ENCODE data around the gene PDXK.

The PDXK gene

DNA sequence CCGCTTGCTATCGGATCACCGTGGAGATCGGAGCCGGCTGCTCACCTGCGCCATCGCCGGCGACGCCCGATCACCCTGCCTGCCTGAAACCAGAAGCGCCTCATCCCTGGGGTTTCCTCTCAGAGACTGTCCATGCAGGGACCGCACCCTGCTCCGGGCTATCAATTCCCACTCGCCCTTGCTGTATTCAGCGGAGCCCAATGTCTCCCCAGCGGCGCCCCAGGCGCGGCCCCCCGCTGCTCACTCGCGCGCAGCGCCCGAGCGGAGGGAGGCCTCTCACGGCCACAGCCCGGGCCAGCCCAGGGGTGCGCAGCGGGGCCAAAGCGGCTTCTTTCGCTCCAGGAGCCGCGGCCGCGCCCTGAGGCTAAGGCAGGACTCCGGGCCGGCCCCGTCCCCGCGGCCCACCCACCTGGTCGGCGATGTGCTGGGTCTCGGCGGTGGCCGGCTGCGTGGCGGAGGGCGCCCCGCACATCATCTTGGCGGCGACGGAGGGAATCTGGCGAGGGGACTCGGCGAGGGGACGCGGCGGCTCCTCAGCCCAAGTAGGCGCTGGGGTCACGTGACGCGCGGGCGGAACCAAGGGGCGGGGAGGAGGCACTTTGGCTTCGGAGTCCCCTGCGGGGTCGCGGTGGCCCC, 57.0 kb downstream of the PDXK start, which contains the start of gene CSTB:
Gene CSTB (minus strand): TSS at position 514 of the 636 bp plus-strand sequence. CDS start 39 bp downstream, at position 475.
- peak; percentile 69 for FAIRE-seq
- DNase-seq (ENCODE audit: extremely low spot score, insufficient read length, low read depth) = peak; percentile 69

DNA sequence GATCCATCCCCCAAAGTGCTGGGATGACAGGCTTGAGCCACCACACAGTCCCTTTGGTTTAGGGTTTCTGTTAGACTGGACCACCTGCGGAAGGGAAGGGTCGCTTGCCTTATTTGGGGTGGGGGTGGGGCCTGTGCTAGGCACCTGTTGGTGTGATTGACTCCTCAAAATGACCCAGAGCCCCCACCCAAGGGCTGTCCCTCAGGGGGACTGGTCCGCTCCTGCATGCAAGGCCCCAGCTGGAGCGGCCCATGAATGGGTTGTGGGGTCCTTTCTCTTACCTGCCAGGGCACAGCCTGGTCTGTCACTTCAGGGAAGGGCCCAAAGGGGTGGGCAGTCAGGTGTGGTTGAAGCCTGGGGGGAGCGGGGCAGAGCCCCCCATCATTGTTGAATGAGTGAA, 59.0 kb downstream of the PDXK start:
- DNase-seq (ENCODE audit: extremely low spot score, insufficient read length, low read depth) (no peak), FAIRE-seq (no peak)

DNA sequence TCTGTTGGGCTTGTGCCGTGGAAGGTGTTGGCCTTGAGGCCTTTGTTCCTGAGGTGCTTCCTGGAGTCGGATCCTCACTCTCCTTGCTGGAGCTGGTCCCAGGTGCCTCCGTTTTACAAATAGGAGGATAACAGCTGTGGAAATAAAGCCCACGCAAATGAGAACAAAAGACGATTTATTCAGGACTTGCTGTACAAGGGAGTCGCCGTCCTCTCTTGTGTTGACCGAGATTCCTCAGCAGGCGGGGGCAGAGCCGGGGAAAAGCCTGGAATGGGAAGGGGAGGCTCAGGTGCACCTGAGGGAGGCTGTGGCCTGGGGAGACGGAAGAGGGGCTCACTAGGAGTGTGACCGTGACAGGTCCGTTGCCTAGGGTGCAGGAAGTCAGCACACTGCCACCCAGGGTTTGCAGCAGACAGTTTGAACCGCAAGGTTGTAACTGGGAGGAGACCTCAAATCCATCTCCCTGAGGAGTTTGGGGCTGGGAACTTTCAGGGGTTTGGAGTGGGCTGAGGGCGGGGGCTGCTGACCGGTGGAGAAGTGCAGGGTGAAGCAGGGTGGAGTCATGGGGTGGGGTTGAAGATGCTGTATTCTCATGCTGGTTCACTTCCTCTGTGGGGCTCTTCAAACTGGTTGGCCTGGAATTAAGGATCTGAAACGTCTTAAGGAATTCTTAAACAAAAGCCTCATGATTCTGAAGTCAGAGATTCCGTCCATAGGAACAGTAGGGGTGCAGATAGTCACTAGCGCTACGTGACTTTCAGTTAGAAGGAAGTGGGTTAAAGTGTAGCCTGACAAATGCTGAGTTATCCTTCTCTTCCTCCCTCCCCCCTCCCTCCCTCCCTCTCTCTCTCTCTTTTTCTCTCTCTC, 59.8 kb downstream of the PDXK start:
- DNase-seq (ENCODE audit: extremely low spot score, insufficient read length, low read depth) = no peak
- FAIRE-seq = peak; percentile 38

DNA sequence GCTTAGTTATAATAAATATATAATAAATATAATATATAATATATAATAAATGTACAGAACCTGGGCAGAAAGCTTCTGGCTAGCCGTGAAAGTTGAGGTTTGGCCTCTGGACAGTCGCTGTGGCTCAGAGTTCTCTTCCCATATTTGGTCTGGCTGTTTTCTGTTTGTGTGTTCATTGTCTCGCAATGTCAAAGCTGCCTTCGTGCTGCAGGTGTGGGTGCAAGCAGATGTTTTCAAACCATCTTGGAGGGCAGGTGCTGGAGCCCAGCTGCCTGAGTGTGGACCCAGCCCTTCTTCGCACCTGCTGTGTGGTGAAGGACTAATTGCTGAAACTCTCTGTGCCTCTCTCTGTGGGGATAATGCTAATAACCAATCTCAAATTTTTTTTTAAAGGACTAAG, 60.7 kb downstream of the PDXK start:
- no peak for DNase-seq (ENCODE audit: extremely low spot score, insufficient read length, low read depth)

DNA sequence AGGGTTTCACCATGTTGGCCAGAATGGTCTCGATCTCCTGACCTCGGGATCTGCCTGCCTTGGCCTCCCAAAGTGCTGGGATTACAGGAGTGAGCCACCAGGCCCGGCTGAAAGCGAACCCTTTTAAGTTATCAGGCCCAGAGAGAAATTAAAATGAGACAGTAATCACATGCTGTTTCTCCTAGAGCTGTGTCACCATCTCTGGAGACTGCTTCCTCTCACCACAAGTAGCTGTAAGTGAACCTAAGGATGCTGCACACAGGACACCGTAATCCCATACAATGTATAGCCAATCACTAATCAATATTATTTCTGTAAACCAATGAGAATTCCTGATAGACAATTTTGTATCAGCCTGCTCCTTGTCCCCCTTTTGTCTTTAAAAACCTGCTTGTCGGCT, 62.9 kb downstream of the PDXK start:
- FAIRE-seq (no peak), DNase-seq (ENCODE audit: extremely low spot score, insufficient read length, low read depth) (no peak)

More for the DNA sequence above, 60.7 kb downstream of the PDXK start:
- FAIRE-seq = no peak

DNA sequence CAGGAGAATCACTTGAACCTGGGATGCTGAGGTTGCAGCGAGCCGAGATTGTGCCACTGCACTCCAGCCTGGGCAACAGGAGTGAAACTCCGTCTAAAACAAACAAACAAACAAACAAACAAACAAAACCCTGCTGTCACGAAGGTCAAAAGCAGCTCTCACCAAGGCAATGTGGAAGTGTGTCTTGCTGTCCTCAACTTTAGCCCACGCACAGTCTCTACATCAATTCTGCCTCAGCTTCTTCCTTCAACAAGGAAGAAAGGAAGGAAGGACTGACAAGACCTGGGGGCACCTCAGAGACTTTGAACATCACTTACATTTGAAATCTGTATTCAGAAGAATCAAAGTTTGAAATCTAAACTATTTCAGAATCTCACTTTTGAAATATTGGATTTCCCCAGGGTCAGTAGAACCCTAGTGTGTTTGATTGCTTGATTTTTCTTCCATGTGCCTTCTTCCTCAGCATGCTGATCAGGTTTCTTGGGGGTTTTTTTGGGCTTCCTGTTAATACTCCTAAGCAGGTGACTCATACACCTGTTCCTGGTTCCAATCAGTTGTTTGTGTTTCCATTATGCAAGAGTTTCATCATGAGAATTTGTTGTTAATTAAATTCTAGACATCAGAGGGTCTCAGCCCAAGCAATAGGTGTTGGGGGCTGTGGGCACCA, 63.6 kb downstream of the PDXK start:
- FAIRE-seq (no peak), DNase-seq (ENCODE audit: extremely low spot score, insufficient read length, low read depth) (no peak)

DNA sequence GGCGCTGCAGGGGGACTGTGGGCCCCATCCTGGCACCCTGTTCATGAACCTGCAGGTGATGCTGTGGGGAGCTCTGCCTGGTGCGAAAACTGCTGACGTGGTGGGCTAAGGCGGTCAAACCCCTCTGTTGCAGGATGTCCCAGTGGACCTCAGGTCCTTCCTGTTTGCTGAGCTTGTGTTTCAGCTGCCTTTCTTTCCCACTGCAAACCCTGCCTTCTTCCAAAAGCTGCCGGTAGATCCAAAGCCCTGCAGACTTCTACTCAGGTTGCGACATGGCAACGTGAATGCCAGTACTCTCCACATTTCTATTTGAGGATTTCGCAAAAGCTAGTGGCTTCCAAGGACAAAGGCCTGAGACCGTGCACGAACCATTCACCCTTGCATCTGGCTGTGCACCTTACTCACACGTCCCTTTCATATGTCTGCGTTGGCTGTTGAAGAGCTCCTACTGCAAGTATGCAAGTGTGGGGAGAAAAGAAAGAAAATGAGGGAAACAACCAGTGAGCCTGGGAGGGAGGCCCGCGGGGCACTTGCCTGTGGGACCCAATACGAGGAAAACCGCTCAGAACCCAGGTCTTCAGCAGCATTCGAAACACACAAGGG, 64.3 kb downstream of the PDXK start:
- FAIRE-seq = no peak
- no peak for DNase-seq (ENCODE audit: extremely low spot score, insufficient read length, low read depth)

DNA sequence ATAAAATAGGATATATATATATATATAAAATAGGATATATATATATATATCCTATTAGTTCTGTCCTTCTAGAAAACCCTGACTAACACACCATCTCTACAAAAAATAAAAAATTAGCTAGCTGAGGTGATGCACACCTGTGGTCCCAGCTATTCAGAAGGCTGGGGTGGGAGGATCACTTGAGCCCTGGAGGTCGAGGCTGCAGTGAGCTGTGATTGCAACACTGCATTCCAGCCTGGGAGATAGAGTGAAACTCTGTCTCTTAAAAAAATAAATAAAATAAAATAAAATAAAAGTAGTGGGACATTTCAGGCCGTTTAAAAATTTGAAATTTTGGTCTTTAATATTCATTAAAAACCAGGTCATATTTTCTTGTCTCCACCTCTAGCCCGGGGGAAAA, 66.2 kb downstream of the PDXK start:
- DNase-seq (ENCODE audit: extremely low spot score, insufficient read length, low read depth) (no peak), FAIRE-seq (no peak)

DNA sequence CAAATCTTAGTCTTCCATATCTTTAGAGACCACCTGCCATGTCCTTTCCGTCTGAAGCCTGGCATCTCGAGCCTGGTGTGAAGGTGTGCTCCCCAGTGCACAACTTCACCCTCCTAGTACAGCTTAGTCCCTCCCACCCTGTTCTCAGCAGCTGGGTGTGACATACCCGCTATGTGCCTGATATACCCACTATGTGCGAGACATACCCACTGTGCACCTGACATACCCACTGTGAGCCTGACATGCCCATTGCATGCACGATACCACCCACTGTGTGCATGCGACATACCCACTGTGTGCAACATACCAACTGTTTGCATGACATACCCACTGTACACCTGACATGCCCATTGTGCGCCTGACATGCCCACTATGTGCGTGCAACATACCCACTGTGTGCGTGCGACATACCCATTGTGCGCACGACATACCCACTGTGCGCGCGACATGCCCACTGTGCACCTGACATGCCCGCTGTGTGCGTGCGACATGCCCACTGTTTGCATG, 67.4 kb downstream of the PDXK start:
- FAIRE-seq (no peak), DNase-seq (ENCODE audit: extremely low spot score, insufficient read length, low read depth) (no peak)

DNA sequence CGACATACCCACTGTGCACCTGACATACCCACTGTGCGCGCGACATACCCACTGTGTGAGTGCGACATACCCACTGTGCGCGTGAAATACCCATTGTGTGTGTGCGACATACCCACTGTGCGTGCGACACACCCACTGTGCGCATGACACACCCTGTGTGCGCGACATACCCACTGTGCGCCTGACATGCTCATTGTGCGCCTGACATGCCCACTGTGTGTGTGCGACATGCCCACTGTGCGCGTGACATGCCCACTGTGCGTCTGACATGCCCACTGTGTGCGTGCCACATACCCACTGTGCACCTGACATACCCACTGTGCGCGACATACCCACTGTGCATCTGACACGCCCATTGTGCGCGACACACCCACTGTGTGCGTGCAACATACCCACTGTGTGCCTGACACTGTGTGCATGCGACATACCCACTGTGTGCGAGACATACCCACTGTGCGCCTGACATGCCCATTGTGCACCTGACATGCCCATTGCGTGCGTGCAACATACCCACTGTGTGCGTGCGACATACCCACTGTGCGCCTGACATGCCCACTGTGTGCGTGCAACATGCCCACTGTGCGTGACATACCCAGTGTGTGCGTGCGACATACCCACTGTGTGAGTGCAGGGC, 68.0 kb downstream of the PDXK start:
- no peak for FAIRE-seq
- no peak for DNase-seq (ENCODE audit: extremely low spot score, insufficient read length, low read depth)

DNA sequence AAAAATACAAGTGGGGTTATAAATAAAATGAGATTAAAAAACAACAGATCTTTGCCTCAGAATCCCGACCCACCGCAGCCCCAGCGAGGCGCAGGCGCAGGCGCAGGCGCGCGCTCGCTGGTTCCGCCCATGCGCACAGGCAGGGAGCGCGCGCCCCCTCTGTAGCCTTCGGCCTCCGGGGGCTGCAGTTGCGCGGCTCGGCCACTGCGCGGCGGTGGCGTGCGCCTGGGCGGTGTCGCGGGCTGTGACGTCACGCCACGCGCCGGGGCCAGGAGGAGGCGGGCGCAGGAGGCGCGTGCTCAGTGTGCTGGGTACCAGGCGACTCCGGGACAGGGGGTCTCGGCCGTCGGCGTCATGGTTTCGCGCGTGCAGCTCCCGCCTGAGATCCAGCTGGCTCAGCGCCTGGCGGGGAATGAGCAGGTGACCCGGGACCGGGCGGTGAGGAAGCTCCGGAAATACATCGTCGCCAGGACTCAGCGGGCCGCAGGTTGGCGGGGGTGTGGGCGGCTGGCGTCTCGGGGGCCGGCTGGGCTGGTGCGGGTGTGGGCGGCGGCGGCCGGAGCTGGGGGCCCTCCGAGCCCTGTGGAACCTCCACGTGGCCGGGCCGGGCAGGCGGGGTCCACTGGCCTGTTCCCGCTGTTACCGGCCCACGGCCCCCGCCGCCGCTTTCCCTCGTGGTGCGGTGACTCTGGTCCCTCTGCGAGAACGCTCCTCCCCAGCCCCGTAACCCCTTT, 70.5 kb downstream of the PDXK start, which contains the start of gene RRP1:
Gene RRP1 (plus strand): TSS at position 302 of the 734 bp plus-strand sequence. CDS start 53 bp downstream, at position 355.
- peak; percentile 98 for DNase-seq (ENCODE audit: extremely low spot score, insufficient read length, low read depth)
- FAIRE-seq = peak; percentile 85

DNA sequence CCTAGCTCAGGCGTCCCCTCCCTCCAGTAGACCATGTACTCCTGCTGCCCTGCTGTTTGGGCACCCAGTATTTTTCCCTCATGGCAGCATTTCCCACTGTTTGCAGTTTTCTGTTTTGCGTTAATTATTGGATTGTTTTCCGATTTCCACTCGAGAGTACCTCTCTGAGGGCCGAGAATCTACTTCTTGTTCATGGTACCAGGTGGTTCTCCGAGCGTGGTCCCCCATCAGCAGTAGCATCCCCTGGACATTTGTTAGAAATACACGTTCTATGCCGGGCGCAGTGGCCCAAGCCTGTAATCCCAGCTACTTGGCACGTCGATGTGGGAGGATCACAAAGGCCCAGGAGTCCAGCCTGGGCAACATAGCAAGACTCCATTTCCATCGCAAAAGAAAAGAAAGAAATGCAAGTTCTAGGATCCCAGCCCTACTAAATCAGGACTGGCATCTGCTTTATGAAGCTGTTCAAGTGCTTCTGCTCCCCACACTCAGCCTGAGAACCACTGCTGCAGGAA, 71.1 kb downstream of the PDXK start:
- no peak for DNase-seq (ENCODE audit: extremely low spot score, insufficient read length, low read depth)
- no peak for FAIRE-seq

DNA sequence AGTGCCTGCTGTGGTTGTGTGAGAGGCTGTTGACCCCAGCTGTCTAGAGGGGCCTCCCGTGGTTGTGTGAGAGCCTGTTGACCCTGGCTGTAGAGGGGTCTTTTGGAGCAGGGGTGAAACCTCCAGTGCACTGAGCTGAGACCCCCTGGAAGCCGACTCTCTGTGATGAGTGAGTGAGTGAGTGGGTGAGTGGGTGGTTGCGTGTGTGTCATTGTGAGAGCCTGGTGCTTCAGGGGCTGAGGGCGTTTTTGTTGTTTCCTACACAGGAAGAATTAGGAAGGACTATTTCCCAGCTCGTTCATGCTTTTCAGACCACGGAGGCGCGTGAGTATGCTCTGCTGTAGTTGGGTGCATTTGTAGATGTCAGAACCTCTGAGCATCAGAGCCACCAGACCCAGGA, 73.5 kb downstream of the PDXK start:
- FAIRE-seq (no peak), DNase-seq (ENCODE audit: extremely low spot score, insufficient read length, low read depth) (no peak)

DNA sequence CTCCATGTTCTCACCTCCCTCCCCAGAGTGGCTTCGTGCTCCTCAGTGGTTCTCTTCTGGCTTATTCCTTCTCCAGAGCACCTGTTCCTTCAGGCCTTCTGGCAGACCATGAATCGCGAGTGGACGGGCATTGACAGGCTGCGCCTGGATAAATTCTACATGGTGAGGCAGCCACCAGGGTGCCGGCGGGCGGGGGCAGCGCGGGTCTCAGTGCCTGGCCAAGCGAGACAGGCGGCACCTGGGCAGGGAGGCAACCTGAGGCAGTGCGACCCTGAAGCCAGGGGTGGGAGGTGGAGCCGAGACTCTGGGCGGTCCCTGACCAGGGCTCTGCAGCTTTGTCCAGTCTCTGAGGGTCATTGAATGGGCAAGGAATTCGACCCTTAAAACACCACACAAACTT, 74.3 kb downstream of the PDXK start:
- no peak for DNase-seq (ENCODE audit: extremely low spot score, insufficient read length, low read depth)
- FAIRE-seq = no peak

DNA sequence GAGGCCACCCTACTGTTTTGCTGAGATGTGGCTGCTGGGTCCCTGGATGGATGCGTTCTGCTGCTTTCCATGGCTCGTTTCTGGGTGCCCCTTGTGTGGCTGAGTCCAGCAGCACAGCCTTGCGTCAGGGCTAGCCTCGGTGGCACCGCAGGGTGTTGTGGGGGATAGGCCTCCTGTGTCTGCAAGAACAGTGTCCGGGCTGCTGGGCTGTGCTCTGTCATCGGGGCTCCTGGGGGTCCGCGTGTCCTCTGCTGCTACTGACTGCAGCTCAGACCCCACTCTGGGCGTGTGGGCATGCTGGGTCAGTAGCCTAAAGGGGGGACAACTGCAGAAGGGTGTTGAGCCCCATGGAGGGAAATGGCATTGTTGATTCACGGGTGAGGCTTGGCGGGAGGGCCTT, 75.4 kb downstream of the PDXK start:
- no peak for FAIRE-seq
- DNase-seq (ENCODE audit: extremely low spot score, insufficient read length, low read depth) = no peak

DNA sequence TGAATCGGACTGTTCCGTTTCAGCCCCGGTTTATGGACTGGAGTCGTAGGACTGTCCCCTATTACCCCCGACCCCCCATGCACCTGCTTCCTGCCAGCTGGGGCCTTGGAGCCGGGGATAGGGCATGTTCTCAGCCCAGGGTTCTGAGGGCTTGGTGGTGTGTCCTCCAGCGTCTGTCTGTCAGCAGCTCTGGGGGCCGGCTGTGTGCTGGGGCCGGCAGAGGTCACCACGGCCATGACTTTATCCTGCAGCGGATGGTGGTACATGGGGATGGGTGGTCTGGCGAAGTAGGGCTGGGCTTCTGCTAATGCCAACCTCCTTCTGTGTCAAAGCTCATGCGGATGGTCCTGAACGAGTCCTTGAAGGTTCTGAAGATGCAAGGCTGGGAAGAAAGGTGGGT, 75.9 kb downstream of the PDXK start:
- DNase-seq (ENCODE audit: extremely low spot score, insufficient read length, low read depth) (no peak), FAIRE-seq (no peak)

DNA sequence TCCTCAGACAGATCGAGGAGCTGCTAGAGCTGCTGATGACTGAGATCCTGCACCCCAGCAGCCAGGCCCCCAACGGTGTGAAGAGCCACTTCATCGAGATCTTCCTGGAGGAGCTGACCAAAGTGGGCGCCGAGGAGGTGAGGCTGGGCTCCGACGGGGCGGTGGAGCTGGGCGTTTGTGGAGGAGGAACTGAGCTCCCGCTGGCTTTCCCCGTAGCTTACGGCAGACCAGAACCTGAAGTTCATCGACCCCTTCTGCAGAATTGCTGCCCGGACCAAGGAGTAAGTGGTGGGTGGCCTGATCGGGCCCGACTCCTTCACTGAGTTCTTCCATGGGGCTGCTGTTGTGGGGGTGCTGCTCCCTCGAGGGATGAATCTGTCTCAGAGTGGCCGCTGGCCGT, 78.5 kb downstream of the PDXK start:
- DNase-seq (ENCODE audit: extremely low spot score, insufficient read length, low read depth) (no peak), FAIRE-seq (no peak)

DNA sequence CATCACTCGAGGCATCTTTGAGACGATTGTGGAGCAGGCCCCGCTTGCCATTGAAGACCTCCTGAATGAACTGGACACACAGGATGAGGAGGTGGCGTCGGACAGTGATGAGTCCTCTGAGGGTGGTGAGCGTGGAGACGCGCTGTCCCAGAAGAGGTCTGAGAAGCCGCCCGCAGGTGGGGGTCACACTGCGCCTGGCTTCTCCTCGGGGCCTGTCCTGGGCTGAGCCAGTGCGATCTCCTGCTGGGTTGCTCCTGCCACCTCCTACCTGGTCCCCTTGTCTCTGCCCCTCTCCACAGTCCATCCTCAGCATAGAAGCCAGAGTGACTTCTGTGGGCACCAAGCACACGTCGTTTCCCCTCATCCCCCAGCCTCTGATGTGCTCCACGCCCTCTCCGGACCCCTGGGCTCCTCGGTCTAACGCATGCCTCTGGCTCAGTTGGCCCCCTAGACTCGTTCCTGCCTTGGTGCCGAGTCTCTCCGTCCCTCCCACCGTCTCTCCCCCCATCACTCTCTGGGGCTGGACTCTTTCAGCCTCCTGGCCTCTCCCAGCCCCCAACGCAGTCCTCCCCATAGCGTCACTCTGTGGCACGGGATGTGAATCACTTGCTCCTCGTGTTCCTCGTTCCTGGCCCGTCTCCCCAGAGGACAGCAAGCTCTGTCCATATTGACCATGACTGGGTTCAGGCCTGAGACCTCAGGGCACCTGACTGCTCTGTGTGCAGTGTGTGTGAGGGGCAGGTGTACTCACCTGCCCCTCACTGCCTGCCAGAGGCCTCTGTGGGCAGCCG, 79.2 kb downstream of the PDXK start:
- no peak for FAIRE-seq

More for the DNA sequence above, 79.2 kb downstream of the PDXK start:
- DNase-seq (ENCODE audit: extremely low spot score, insufficient read length, low read depth) = no peak

All from GM18507 (cell line).